ENCODE data around the gene ZHX3. TPM values are rescaled to one million over a fixed set of nuclear protein-coding genes. Genes with fewer than 3 reads are reported as not detected.

ZHX3 gene
- 5.0 to 7.9 TPM (median 5.6 TPM) in 5 replicates for total RNA-seq (2022; extraction: Qiagen RNA extraction; ENCODE audit: low read depth)

DNA sequence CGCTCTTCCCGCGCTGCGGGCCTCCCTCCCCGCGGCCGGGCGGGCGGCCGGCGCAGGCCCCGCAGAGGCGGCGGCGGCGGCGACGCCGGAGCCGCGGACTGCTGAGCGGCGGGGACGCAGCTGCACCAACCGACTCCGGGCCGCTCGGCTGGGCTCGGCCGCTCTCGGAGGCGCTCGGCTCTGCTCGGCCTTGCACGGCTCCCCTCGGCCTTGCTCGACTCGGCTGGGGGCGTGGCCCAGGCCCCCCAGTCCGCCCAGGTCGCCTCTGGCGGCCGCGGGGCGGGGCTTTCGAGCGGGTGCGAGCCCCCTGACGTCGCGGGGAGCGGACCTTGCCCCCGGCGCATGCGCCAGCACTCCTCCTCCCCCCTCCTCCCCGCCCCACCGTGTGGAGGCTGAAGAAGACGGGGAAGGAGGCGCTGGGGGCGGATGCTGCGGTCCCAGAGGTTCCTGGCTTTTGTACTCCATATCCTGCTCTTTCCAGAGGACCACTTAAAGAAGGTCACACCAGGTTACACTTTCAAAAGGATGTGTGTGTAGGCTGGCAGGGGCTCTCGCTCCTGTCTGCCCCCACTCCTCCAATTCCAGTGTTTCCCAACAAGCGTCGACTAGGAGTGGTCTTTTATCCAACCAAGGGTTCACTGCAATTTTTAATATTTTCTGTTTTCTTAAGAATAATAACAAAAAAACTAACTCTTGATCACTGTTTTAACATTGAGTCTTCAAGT, at the start of gene ZHX3:
ZHX3 (minus strand) TSS at position 186 of the 725 bp plus-strand sequence. CDS start 112,815 bp downstream, outside the sequence.

DNA sequence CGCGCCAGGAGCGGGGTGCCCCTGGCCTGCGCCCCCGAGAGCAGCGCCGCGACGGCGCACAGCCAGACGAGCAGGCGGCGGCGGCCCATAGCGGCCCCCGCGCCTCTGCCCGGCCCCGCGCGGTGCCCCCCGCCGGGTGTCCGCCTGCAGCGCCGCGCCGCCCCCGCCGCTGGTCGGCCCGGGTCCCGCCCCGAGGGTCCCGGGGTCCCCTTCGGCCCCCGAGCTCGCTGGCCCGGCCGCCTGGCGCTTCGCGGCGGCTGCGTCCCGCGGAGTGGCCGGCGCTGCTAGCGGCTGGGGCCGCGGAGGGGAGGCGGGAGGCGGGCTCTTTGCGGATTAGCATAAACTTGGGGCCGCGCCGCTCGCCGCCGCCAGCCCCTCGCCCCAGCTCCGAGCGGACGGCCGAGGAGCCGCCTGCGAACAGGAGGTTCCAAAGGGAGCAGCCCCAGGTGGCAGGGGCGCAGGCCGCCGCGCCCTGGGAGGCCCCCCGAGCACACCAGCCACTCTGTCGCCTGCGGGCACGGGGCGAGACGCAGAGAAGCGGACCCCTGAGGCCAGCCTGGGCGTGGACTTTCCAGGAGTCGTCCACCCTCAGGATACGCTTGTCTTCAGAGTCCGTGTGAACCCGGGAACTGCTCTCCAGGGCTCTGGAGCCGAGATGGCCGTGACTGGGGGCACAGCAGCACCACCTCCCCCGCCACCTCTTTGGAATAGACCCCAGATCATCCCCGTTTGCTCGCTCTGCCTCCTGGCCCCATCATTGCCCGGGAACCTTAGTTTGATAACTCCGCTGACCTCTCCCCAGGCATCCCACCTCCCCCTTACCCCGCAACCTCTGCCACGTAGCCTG, 49.2 kb upstream of the ZHX3 start, which contains the start of gene EMILIN3:
EMILIN3 (minus strand) TSS at position 273 of the 847 bp plus-strand sequence; CDS start at position 89, 184 bp downstream.

DNA sequence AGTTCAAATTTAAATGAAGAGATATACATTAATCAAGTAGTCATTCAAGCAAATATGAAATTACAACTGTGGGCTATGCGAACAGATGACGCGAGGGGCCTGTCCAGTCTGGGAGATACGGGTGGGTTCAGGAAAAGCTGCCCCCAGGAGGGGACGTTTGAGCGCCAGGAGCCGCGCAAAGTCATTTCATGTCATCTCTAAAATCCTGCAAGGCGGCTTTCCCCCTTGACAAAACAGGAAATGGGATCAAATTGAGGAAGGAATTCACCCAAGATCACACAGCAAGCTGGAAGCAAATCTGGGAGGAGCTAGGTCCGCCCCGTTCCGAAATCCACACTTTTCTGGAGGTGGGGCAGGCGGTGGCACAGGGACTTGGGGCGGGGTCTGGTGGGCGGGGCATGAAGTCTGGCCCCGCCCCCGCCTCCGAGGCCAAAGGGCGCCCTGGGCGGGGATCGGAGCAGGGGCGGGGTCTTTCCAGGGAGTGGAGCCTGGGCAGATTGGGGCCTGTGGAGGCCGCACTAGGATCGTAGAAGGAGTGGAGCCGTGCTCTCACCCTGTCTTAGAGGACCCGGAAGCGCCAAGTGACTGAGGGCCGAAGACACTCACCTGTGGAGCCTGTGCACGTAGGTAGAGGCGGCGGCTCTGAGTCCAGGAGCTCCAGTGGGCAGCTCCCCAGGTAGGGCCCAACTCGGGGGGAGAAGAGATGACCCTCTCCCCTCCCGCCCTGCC, 23.0 kb upstream of the ZHX3 start, which contains the start of gene LPIN3:
LPIN3 (plus strand) TSS at position 495 of the 729 bp plus-strand sequence. CDS start 4,983 bp downstream, outside the sequence.

GRCh38 chr20:41136680-41137613, 180.6 kb downstream of the ZHX3 start, which contains the start of gene PLCG1:
TSS of gene PLCG1 (plus strand) at chr20:41137543. CDS start at chr20:41137642, 99 bp downstream.

Other genes with a start within 250 kb of the ZHX3 start
- gene PLCG1, start 180.2 kb downstream of the ZHX3 start, total RNA-seq (2022; extraction: Qiagen RNA extraction; ENCODE audit: low read depth): 28.5 to 47.9 TPM (median 40.4 TPM) in 5 replicates
- gene LPIN3, start 23.1 kb upstream of the ZHX3 start, total RNA-seq (2022; extraction: Qiagen RNA extraction; ENCODE audit: low read depth): 10.3 to 14.6 TPM (median 13.3 TPM) in 5 replicates
- 0.34 to 0.49 TPM (median 0.39 TPM) in 5 replicates for gene EMILIN3, start 49.1 kb upstream of the ZHX3 start, total RNA-seq (2022; extraction: Qiagen RNA extraction; ENCODE audit: low read depth)